Measurements from ENCODE around the gene KDM4C. TPM values are rescaled to one million over a fixed set of nuclear protein-coding genes. Genes with fewer than 3 reads are reported as not detected.
A peak's percentile ranks its signal among the peaks of the same experiment; 100 is the strongest.

Gene KDM4C
- total RNA-seq, 1 experiment from 2014 or later = 16.8 TPM

DNA sequence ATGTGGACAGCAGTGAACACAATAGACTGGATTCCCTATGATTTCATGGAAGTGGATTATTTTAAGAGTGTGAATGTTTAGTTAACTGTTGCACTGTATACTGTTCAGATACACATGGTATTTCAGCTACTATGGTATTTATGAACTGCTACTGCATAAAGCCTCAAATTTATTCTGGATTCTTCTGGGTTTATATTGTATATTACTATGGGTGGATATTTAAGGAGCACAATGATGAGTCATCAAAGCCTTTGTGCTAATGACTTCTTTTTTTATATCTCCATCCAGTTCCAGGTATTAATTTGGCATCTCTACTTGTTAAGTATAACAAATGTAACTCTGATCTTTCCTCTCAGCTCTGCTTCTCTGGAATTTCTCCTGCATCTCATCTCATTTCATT, 6.8 kb downstream of the KDM4C start (continued):
- TF ChIP-seq, protein P1, sequence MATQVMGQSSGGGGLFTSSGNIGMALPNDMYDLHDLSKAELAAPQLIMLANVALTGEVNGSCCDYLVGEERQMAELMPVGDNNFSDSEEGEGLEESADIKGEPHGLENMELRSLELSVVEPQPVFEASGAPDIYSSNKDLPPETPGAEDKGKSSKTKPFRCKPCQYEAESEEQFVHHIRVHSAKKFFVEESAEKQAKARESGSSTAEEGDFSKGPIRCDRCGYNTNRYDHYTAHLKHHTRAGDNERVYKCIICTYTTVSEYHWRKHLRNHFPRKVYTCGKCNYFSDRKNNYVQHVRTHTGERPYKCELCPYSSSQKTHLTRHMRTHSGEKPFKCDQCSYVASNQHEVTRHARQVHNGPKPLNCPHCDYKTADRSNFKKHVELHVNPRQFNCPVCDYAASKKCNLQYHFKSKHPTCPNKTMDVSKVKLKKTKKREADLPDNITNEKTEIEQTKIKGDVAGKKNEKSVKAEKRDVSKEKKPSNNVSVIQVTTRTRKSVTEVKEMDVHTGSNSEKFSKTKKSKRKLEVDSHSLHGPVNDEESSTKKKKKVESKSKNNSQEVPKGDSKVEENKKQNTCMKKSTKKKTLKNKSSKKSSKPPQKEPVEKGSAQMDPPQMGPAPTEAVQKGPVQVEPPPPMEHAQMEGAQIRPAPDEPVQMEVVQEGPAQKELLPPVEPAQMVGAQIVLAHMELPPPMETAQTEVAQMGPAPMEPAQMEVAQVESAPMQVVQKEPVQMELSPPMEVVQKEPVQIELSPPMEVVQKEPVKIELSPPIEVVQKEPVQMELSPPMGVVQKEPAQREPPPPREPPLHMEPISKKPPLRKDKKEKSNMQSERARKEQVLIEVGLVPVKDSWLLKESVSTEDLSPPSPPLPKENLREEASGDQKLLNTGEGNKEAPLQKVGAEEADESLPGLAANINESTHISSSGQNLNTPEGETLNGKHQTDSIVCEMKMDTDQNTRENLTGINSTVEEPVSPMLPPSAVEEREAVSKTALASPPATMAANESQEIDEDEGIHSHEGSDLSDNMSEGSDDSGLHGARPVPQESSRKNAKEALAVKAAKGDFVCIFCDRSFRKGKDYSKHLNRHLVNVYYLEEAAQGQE (IDR thresholded peaks at IDR 0.05; ENCODE audit: low read depth) = no peak
- TF ChIP-seq, protein P2, sequence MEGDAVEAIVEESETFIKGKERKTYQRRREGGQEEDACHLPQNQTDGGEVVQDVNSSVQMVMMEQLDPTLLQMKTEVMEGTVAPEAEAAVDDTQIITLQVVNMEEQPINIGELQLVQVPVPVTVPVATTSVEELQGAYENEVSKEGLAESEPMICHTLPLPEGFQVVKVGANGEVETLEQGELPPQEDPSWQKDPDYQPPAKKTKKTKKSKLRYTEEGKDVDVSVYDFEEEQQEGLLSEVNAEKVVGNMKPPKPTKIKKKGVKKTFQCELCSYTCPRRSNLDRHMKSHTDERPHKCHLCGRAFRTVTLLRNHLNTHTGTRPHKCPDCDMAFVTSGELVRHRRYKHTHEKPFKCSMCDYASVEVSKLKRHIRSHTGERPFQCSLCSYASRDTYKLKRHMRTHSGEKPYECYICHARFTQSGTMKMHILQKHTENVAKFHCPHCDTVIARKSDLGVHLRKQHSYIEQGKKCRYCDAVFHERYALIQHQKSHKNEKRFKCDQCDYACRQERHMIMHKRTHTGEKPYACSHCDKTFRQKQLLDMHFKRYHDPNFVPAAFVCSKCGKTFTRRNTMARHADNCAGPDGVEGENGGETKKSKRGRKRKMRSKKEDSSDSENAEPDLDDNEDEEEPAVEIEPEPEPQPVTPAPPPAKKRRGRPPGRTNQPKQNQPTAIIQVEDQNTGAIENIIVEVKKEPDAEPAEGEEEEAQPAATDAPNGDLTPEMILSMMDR (IDR thresholded peaks at IDR 0.05 in 2 of 3, conservative IDR thresholded peaks at IDR 0.05 in 1 of 3; ENCODE audit: borderline replicate concordance in 1 of 3, insufficient read depth in 1 of 3, low read depth in 2 of 3, low read length in 2 of 3) = no peak
- TF ChIP-seq EZH2phosphoT487 (IDR thresholded peaks at IDR 0.05; ENCODE audit: borderline replicate concordance) = no peak

DNA sequence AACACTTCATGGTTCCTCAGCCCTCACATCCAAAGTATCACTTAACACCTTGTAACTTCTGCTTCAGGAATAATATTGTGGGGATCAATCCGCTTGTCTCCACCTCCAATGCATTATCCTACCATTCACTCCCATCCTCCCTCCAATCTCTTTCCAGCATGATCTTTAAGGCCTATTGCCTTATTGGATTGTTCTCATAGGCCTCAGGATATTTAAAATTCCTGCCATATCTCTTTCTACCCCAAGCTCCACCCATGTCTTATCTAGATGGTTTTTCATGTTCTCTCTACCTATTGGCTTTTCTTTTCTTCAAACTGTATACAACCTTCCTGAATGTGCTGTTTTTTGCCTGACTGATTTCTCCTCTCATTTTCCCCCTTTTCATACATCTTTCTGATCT, 7.2 kb downstream of the KDM4C start:
- Histone ChIP-seq H3K4me3 (replicated peaks in 1 of 2; ENCODE audit: low read depth in 1 of 2, low read length in 2 of 2) (no peak overlapping the region), H3K9ac (ENCODE audit: low read length) (no peak overlapping the region), H3K9me2 (ENCODE audit: insufficient read depth) (no peaks in the 10 kb centered on the region), H3K27ac (ENCODE audit: low read depth, low read length) (no peak overlapping the region), H3K36me3 (ENCODE audit: control insufficient read depth in 1 of 2, insufficient read depth in 2 of 2, low read length in 2 of 2) (no peaks in the 10 kb centered on the region), H3K9me3 (ENCODE audit: control insufficient read depth in 1 of 2, insufficient read depth in 1 of 2, low read depth in 1 of 2, low read length in 2 of 2) (no peaks in the 10 kb centered on the region), H3K79me2 (ENCODE audit: insufficient read depth, low read length) (peaks cover 63% of the 10 kb centered on the region), H3K27me3 (ENCODE audit: insufficient read depth, low read length) (no peaks in the 10 kb centered on the region), H4K20me1 (ENCODE audit: insufficient read depth) (no peaks in the 10 kb centered on the region), H3K4me2 (ENCODE audit: low read length) (peak overlapping the region; percentile 6; the same call in 1 of the 2 replicates), H2AFZ (ENCODE audit: low read depth, low read length, poor library complexity, severe bottlenecking) (no peak overlapping the region), H3K4me1 (ENCODE audit: control insufficient read depth in 1 of 2, insufficient read depth in 2 of 2, low read length in 2 of 2) (peaks cover 13 to 16% of the 10 kb centered on the region in 2 experiments; a peak in 3 of 4 replicates)
- CTCF ChIA-PET = no interaction called here
- BruUV-seq (replicated peaks) = no TSS peak
- RAD21 ChIA-PET (ENCODE audit: low non-redundant PET in 1 of 2, low total read pairs in 2 of 2, uncharacterized antibody in 2 of 2, unreplicated experiment in 2 of 2) = no interaction called here
- intact Hi-C loops (cut with micrococcal nuclease) = no loop called here
- POLR2A ChIA-PET = no interaction called here
- DNase-seq (ENCODE audit: low read depth, low spot score) (no peak), ATAC-seq (no peak)
- TF ChIP-seq CEBPB (IDR thresholded peaks at IDR 0.05; ENCODE audit: low read depth) (no peak), ELF1 (IDR thresholded peaks at IDR 0.05; ENCODE audit: borderline replicate concordance, low read depth) (no peak), JUND (IDR thresholded peaks at IDR 0.05) (no peak), RAD21 (IDR thresholded peaks at IDR 0.05; ENCODE audit: low read depth) (no peak), SIN3A (IDR thresholded peaks at IDR 0.05; ENCODE audit: low read depth) (no peak), EGR1 (IDR thresholded peaks at IDR 0.05; ENCODE audit: low read depth) (no peak), YY1 (IDR thresholded peaks at IDR 0.05; ENCODE audit: extremely low read depth, insufficient replicate concordance, low read depth, low read length) (no peak), EZH2phosphoT487 (IDR thresholded peaks at IDR 0.05; ENCODE audit: borderline replicate concordance) (no peak), ZFX (IDR thresholded peaks at IDR 0.05) (no peak), ZNF274 (IDR thresholded peaks at IDR 0.05; ENCODE audit: low read depth, low read length) (no peak), FOSL1 (IDR thresholded peaks at IDR 0.05; ENCODE audit: low read depth) (no peak)
- TF ChIP-seq, protein P3, sequence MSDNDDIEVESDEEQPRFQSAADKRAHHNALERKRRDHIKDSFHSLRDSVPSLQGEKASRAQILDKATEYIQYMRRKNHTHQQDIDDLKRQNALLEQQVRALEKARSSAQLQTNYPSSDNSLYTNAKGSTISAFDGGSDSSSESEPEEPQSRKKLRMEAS (IDR thresholded peaks at IDR 0.05) = no peak
- TF ChIP-seq, protein P2 (IDR thresholded peaks at IDR 0.05 in 2 of 3, conservative IDR thresholded peaks at IDR 0.05 in 1 of 3; ENCODE audit: borderline replicate concordance in 1 of 3, insufficient read depth in 1 of 3, low read depth in 2 of 3, low read length in 2 of 3) = no peak
- TF ChIP-seq, protein P4, sequence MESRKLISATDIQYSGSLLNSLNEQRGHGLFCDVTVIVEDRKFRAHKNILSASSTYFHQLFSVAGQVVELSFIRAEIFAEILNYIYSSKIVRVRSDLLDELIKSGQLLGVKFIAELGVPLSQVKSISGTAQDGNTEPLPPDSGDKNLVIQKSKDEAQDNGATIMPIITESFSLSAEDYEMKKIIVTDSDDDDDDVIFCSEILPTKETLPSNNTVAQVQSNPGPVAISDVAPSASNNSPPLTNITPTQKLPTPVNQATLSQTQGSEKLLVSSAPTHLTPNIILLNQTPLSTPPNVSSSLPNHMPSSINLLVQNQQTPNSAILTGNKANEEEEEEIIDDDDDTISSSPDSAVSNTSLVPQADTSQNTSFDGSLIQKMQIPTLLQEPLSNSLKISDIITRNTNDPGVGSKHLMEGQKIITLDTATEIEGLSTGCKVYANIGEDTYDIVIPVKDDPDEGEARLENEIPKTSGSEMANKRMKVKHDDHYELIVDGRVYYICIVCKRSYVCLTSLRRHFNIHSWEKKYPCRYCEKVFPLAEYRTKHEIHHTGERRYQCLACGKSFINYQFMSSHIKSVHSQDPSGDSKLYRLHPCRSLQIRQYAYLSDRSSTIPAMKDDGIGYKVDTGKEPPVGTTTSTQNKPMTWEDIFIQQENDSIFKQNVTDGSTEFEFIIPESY (IDR thresholded peaks at IDR 0.05; ENCODE audit: extremely low read depth, insufficient replicate concordance, low read length) = no peak
